ENCODE results near the gene CNKSR3.
"Not testable (repeated sequence)": the region's sequence is repeated elsewhere in the genome, so short reads cannot be mapped to it uniquely, and the experiment has no call there.

GRCh38 chr6:154541837-154542236 is 31.4 kb upstream of the CNKSR3 start:
- TF ChIP-seq CTCF, POLR2A (IDR thresholded peaks at IDR 0.05): not testable (repeated sequence)

All from thyroid gland (tissue), 4 donors.